Spleen (tissue), 11 donors: ENCODE results near the gene TSPAN9. TPM values are rescaled to one million over a fixed set of nuclear protein-coding genes. Genes with fewer than 3 reads are reported as not detected.
A peak's percentile ranks its signal among the peaks of the same experiment; 100 is the strongest.

Experiments
- DNase-seq: peaks from one replicate; pipeline ENCODE4 v3.0.0-alpha.2; 2020
- H3K27ac ChIP-seq, 8 donors: fragments of 200-600 bp; sonication (generic) in 7 of 8; 1 replicate in 4 of 8; 2 replicates in 4 of 8; pipeline versions ENCODE4 v1.5.0 to v1.8.0; 2016 to 2021; ENCODE audit warnings: inconsistent platforms in 4 of 8, mild to moderate bottlenecking in 4 of 8, moderate library complexity in 1 of 8
- H3K27me3 ChIP-seq, 7 donors: fragments of 200-600 bp; sonication (generic) in 6 of 7; replicated peaks in 1 of 7; 1 replicate in 4 of 7; 2 replicates in 3 of 7; pipeline versions ENCODE4 v1.5.0 to v1.8.0; 2016 to 2021; ENCODE audit warnings: inconsistent platforms in 3 of 7, mild to moderate bottlenecking in 1 of 7
- H3K36me3 ChIP-seq, 6 donors: fragments of 200-600 bp; sonication (generic) in 5 of 6; 1 replicate in 4 of 6; 2 replicates in 2 of 6; pipeline versions ENCODE4 v1.5.0 to v1.8.0; 2016 to 2021; ENCODE audit warnings: inconsistent platforms in 2 of 6
- H3K4me1 ChIP-seq, 6 donors: fragments of 200-600 bp; sonication (generic) in 5 of 6; 1 replicate in 3 of 6; 2 replicates in 3 of 6; pipeline versions ENCODE4 v1.5.0 to v1.8.0; 2016 to 2021; ENCODE audit warnings: inconsistent platforms in 3 of 6
- H3K4me3 ChIP-seq, 8 donors: fragments of 200-600 bp; sonication (generic) in 7 of 8; 1 replicate in 4 of 8; 2 replicates in 4 of 8; pipeline versions ENCODE4 v1.5.0 to v1.8.0; 2016 to 2021; ENCODE audit warnings: inconsistent platforms in 4 of 8, mild to moderate bottlenecking in 4 of 8, moderate library complexity in 2 of 8
- H3K9me3 ChIP-seq, 8 donors: fragments of 200-600 bp; sonication (generic) in 7 of 8; 1 replicate in 4 of 8; 2 replicates in 4 of 8; pipeline versions ENCODE4 v1.5.0 to v1.8.0; 2016 to 2021; ENCODE audit warnings: inconsistent platforms in 4 of 8
- POLR2A ChIP-seq, 3 donors: fragments of 450-650 bp; IDR thresholded peaks; one replicate each; pipeline ENCODE4 v1.5.1; 2017; ENCODE audit warnings: antibody characterized with exemption in 3 of 3, mild to moderate bottlenecking in 1 of 3
- POLR2AphosphoS5 ChIP-seq, 3 donors: sonication (generic); formaldehyde crosslinking; IDR thresholded peaks; one replicate each; pipeline ENCODE4 v1.5.1; 2017; ENCODE audit warnings: antibody characterized with exemption in 3 of 3
- WGBS, 5 donors: extraction: QIAGEN DNeasy Blood & Tissue Kit in 3 of 5; methylation state at CpG; one replicate each; pipeline versions ENCODE4 v1.1.5 to v1.1.7; 2013 to 2018; 5-methylcytosine and 5-hydroxymethylcytosine counted together
- intact Hi-C: fragments of 100-400 bp; cut with DNase I; formaldehyde crosslinking; loops from one replicate; pipeline ENCODE4 v1.15.0; 2023; ENCODE audit warnings: low total_unique reads
- polyA plus RNA-seq, 3 donors: library from polyadenylated mRNA; stranded (reverse); fragments of 200-250 nt; gene quantifications; one replicate each; pipeline ENCODE4 v1.2.1, GENCODE V29; 2013
- total RNA-seq, 7 donors: library from RNA; depleted of rRNA in 3 of 7; stranded (reverse); fragments of >200 nt in 3 of 7; fragmentation: NEBNext Ultra II Directional in 4 of 7; extraction: Animal tissue kit (Norgen Biotek cat#: 25700) in 4 of 7; gene quantifications; one replicate each; pipeline versions ENCODE4 v1.1.0 to v1.2.1, GENCODE V29; 2016 to 2021
- TF ChIP-seq, protein P1 (sequence below), 11 experiments: fragments of 200-600 bp in 7 of 11; fragments of 450-650 bp in 4 of 11; sonication (generic) in 4 of 11; IDR thresholded peaks in 8 of 11; conservative IDR thresholded peaks in 3 of 11; 1 replicate in 7 of 11; 2 replicates in 4 of 11; pipeline versions ENCODE4 v1.4.0 to v1.8.0; 2016 to 2021; ENCODE audit warnings: antibody characterized with exemption in 11 of 11, inconsistent platforms in 4 of 11, mild to moderate bottlenecking in 1 of 11
- donor health status: healthy with polysubstance abuse.
- donor health status: DM: no; HTN: no; CAD: no; lungs with moderate emphysema.
- donor health status: DM: no; HTN: no; CAD: no.
- donor health status: Bipolar disorder and iron deficiency.
- donor health status: healthy.
- donor health status: DM: no; HTN: no; CAD: no.
- donor health status: DM: yes; HTN: yes; CAD: no.

The TSPAN9 gene
- total and polyA plus RNA-seq, 10 donors = 3.6 to 51.1 (median 32.4) TPM

GRCh38 chr12:3041558-3042164 lies 35.5 kb upstream of the TSPAN9 start:
- intact Hi-C loops = loop anchor here (5.0 kb wide), 1 partner anchor 154 kb away; no protein-coding TSS in a partner anchor
- TF ChIP-seq POLR2A (IDR thresholded peaks at IDR 0.05) = no peak
- no peak for TF ChIP-seq POLR2AphosphoS5 (IDR thresholded peaks at IDR 0.05)
- TF ChIP-seq, protein P1, sequence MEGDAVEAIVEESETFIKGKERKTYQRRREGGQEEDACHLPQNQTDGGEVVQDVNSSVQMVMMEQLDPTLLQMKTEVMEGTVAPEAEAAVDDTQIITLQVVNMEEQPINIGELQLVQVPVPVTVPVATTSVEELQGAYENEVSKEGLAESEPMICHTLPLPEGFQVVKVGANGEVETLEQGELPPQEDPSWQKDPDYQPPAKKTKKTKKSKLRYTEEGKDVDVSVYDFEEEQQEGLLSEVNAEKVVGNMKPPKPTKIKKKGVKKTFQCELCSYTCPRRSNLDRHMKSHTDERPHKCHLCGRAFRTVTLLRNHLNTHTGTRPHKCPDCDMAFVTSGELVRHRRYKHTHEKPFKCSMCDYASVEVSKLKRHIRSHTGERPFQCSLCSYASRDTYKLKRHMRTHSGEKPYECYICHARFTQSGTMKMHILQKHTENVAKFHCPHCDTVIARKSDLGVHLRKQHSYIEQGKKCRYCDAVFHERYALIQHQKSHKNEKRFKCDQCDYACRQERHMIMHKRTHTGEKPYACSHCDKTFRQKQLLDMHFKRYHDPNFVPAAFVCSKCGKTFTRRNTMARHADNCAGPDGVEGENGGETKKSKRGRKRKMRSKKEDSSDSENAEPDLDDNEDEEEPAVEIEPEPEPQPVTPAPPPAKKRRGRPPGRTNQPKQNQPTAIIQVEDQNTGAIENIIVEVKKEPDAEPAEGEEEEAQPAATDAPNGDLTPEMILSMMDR (IDR thresholded peaks at IDR 0.05 in 8 of 11, conservative IDR thresholded peaks at IDR 0.05 in 3 of 11) = peak in 10 of 11 experiments; percentile 33 to 77 (median 63)
- peak; percentile 74 for DNase-seq
- Histone ChIP-seq H3K4me3 (no peak overlapping the region), H3K27ac (no peak overlapping the region), H3K36me3 (peaks cover 0 to 37% (median 14%) of the 10 kb centered on the region in 6 donors), H3K4me1 (peaks cover 12 to 20% (median 16%) of the 10 kb centered on the region in 6 donors), H3K27me3 (peaks cover 0 to 25% (median 0%) of the 10 kb centered on the region in 7 donors), H3K9me3 (no peaks in the 10 kb centered on the region)
- 56 to 68% (median 65%) methylated on average over 11 of the region's 11 CpGs for WGBS, 5 donors

DNA sequence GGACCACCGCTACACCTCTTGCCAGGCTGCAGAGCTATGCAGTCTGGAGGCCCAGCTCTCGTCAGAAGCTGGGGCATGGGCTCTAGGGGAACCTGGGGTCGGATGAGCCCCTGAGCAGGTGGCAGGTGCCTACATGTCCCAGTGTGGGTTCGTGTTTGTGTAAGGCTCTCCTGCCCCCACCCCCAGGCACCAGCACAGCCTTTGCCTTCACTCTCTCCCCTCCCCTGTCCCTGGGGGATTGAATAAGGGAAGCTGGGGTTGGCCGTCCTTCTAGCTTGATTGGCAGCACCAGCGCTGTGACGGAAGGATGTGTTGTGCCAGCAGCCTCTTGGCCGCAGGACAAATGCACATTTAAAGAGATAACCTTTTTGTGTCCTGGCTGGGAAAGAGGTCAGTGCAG lies 34.8 kb upstream of the TSPAN9 start:
- WGBS, 5 donors = 17 to 27% (median 25%) methylated on average over 2 to 8 of the region's 8 CpGs
- H3K27ac ChIP-seq = peak overlapping the region in 1 of 8 donors; percentile 42
- no peaks in the 10 kb centered on the region for H3K9me3 ChIP-seq
- intact Hi-C loops = loop anchor here (5.0 kb wide), 1 partner anchor 155 kb away; no protein-coding TSS in a partner anchor
- peaks cover 12 to 20% (median 16%) of the 10 kb centered on the region in 6 donors for H3K4me1 ChIP-seq
- H3K36me3 ChIP-seq = peaks cover 0 to 37% (median 14%) of the 10 kb centered on the region in 6 donors
- TF ChIP-seq POLR2AphosphoS5 (IDR thresholded peaks at IDR 0.05) (peak in 2 of 3 donors; percentile 46 to 55), POLR2A (IDR thresholded peaks at IDR 0.05) (no peak)
- TF ChIP-seq, protein P1 (IDR thresholded peaks at IDR 0.05 in 8 of 11, conservative IDR thresholded peaks at IDR 0.05 in 3 of 11) = no peak
- H3K27me3 ChIP-seq = peaks cover 0 to 25% (median 0%) of the 10 kb centered on the region in 7 donors
- H3K4me3 ChIP-seq = peak overlapping the region in 1 of 8 donors; percentile 36
- peak; percentile 89 for DNase-seq

DNA sequence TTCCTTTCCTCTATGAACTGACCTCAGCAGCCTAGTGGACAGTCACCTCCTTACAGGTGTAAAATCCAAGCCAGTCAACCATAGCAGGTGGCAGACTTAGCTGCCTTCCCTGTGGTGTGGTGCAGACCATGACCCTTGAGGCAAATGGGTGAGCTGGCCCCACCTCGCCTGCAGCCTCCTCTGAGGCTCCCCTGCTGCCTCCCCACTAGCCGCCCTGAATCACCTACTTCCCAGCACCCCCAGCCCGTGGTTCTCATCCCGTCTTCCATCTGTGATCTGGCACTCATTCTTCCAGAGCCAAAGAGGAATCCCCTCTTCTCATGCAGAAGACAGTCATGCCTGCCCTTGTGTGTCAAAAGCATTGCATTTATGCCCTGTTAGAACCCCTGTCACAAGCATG lies 34.4 kb upstream of the TSPAN9 start:
- H3K9me3 ChIP-seq = no peaks in the 10 kb centered on the region
- peaks cover 0 to 33% (median 13%) of the 10 kb centered on the region in 6 donors for H3K36me3 ChIP-seq
- H3K27me3 ChIP-seq = peaks cover 0 to 25% (median 0%) of the 10 kb centered on the region in 7 donors
- intact Hi-C loops = loop anchor here (5.0 kb wide), 1 partner anchor 156 kb away; no protein-coding TSS in a partner anchor
- DNase-seq = peak; percentile 71
- H3K4me3 ChIP-seq = peak overlapping the region in 1 of 8 donors; percentile 36
- H3K27ac ChIP-seq = no peak overlapping the region
- peaks cover 12 to 24% (median 17%) of the 10 kb centered on the region in 6 donors for H3K4me1 ChIP-seq
- 60 to 79% (median 72%) methylated on average over 4 of the region's 4 CpGs for WGBS, 5 donors
- TF ChIP-seq POLR2A (IDR thresholded peaks at IDR 0.05) (no peak), POLR2AphosphoS5 (IDR thresholded peaks at IDR 0.05) (no peak)
- TF ChIP-seq, protein P1 (IDR thresholded peaks at IDR 0.05 in 8 of 11, conservative IDR thresholded peaks at IDR 0.05 in 3 of 11) = no peak

DNA sequence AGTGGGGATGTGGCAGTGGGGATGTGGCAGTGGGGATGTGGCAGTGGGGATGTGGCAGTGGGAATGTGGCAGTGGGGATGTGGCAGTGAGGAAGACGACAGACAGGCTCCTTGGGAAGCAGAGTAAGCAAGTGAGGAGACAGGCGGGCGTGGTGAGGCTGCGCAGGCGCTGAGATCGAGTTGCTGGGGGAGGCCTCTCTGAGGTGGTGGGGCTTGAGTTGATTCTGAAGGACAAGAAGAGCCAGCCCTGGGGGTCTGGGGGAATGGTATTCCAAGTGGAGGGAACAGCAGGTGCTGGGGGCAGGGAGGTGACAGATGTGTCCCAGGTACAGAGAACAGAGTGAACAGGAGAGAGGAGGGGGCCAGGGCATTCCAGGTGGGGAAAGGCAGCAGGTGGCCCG lies 33.8 kb upstream of the TSPAN9 start:
- intact Hi-C loops = loop anchor here (5.0 kb wide), 1 partner anchor 156 kb away; no protein-coding TSS in a partner anchor

More for the DNA sequence above, 33.8 kb upstream of the TSPAN9 start:
- Histone ChIP-seq H3K4me3 (no peak overlapping the region), H3K27me3 (peaks cover 0 to 25% (median 0%) of the 10 kb centered on the region in 7 donors), H3K27ac (no peak overlapping the region), H3K4me1 (peaks cover 12 to 27% (median 17%) of the 10 kb centered on the region in 6 donors), H3K9me3 (no peaks in the 10 kb centered on the region), H3K36me3 (peaks cover 0 to 27% (median 7%) of the 10 kb centered on the region in 6 donors)
- no peak for TF ChIP-seq POLR2A (IDR thresholded peaks at IDR 0.05)
- TF ChIP-seq, protein P1 (IDR thresholded peaks at IDR 0.05 in 8 of 11, conservative IDR thresholded peaks at IDR 0.05 in 3 of 11) = no peak
- TF ChIP-seq POLR2AphosphoS5 (IDR thresholded peaks at IDR 0.05) = no peak
- DNase-seq = peak; percentile 56
- 91 to 93% (median 93%) methylated on average over 7 of the region's 7 CpGs for WGBS, 5 donors
